CD14-positive monocyte (primary cell): ENCODE measurements around the gene RASD1. TPM values are rescaled to one million over a fixed set of nuclear protein-coding genes. Genes with fewer than 3 reads are reported as not detected.

Experiments used
- DNase-seq, 3 donors: peaks; one replicate each; pipeline ENCODE4 v3.0.0-alpha.2; 2011 to 2022
- H2AFZ ChIP-seq: 2 replicates; pipeline ENCODE4 v1.6.0; 2012; ENCODE audit warnings: mild to moderate bottlenecking, low read depth, low read length, inconsistent platforms; ENCODE audit not compliant: insufficient read depth, poor library complexity, severe bottlenecking
- H3K27ac ChIP-seq, 2 donors: 1 replicate in 1 of 2; 2 replicates in 1 of 2; pipeline ENCODE4 v1.5.1; 2012 to 2013; ENCODE audit warnings: low read length in 2 of 2, control low read depth in 1 of 2, inconsistent platforms in 1 of 2, low read depth in 1 of 2, mild to moderate bottlenecking in 1 of 2
- H3K27me3 ChIP-seq, 2 donors: one replicate each; pipeline versions ENCODE4 v1.6.0 to v1.6.1; 2011 to 2013; ENCODE audit warnings: low read length in 2 of 2; ENCODE audit not compliant: control insufficient read depth in 2 of 2, insufficient read depth in 2 of 2
- H3K36me3 ChIP-seq, 2 donors: replicated peaks in 1 of 2; 1 replicate in 1 of 2; 2 replicates in 1 of 2; pipeline versions ENCODE4 v1.5.1 to v1.6.1; 2012 to 2013; ENCODE audit warnings: low read length in 2 of 2, control low read depth in 1 of 2, inconsistent platforms in 1 of 2, mild to moderate bottlenecking in 1 of 2; ENCODE audit not compliant: insufficient read depth in 2 of 2, control insufficient read depth in 1 of 2
- H3K4me1 ChIP-seq, 2 donors: 1 replicate in 1 of 2; 2 replicates in 1 of 2; pipeline versions ENCODE4 v1.5.1 to v1.6.1; 2012 to 2013; ENCODE audit warnings: low read length in 2 of 2, control low read depth in 1 of 2, inconsistent platforms in 1 of 2, mild to moderate bottlenecking in 1 of 2, moderate library complexity in 1 of 2; ENCODE audit not compliant: insufficient read depth in 2 of 2, control insufficient read depth in 1 of 2
- H3K4me2 ChIP-seq: replicated peaks from 2 replicates; pipeline ENCODE3; 2012; ENCODE audit warnings: low read length, moderate library complexity, mild to moderate bottlenecking; ENCODE audit not compliant: poor library complexity, severe bottlenecking; ENCODE audit errors: extremely low read depth
- H3K4me3 ChIP-seq, 3 experiments: fragments of 200-600 bp in 1 of 3; sonication (generic) in 1 of 3; replicated peaks in 1 of 3; 1 replicate in 2 of 3; 2 replicates in 1 of 3; pipeline ENCODE4 v1.5.1; 2011 to 2013; ENCODE audit warnings: low read length in 3 of 3, mild to moderate bottlenecking in 3 of 3, control low read depth in 2 of 3, low read depth in 2 of 3, inconsistent platforms in 1 of 3, moderate library complexity in 1 of 3
- H3K79me2 ChIP-seq: 2 replicates; pipeline ENCODE4 v1.6.0; 2012; ENCODE audit warnings: mild to moderate bottlenecking, control low read depth, inconsistent platforms, low read length, moderate library complexity; ENCODE audit not compliant: insufficient read depth
- H3K9ac ChIP-seq: 2 replicates; pipeline ENCODE4 v1.6.0; 2017; ENCODE audit warnings: low read length, mild to moderate bottlenecking; ENCODE audit not compliant: insufficient read depth, poor library complexity, severe bottlenecking
- H3K9me3 ChIP-seq, 2 donors: replicated peaks in 1 of 2; 1 replicate in 1 of 2; 2 replicates in 1 of 2; pipeline versions ENCODE4 v1.5.1 to v1.6.1; 2012 to 2013; ENCODE audit warnings: low read length in 2 of 2, control low read depth in 1 of 2; ENCODE audit not compliant: control insufficient read depth in 1 of 2, insufficient read depth in 1 of 2
- H4K20me1 ChIP-seq: 2 replicates; pipeline ENCODE4 v1.6.0; 2012; ENCODE audit warnings: mild to moderate bottlenecking, low read length, control low read depth, moderate library complexity; ENCODE audit not compliant: insufficient read depth
- H3K27ac Mint-ChIP-seq, 7 donors: one replicate each; pipeline ENCODE4 v1.8.0; 2020; ENCODE audit warnings: mild to moderate bottlenecking in 7 of 7, mixed read lengths in 7 of 7, moderate library complexity in 6 of 7, inconsistent platforms in 2 of 7
- H3K27me3 Mint-ChIP-seq, 3 donors: one replicate each; pipeline ENCODE4 v1.8.0; 2021 to 2022; ENCODE audit warnings: low read depth in 3 of 3, mild to moderate bottlenecking in 3 of 3, mixed read lengths in 3 of 3, moderate library complexity in 3 of 3, inconsistent platforms in 1 of 3
- H3K36me3 Mint-ChIP-seq, 2 donors: one replicate each; pipeline ENCODE4 v1.8.0; 2020; ENCODE audit warnings: mixed read lengths in 2 of 2, inconsistent platforms in 1 of 2, mild to moderate bottlenecking in 1 of 2
- H3K4me1 Mint-ChIP-seq: one replicate; pipeline ENCODE4 v1.8.0; 2020; ENCODE audit warnings: mild to moderate bottlenecking, mixed read lengths
- H3K4me3 Mint-ChIP-seq, 2 donors: one replicate each; pipeline ENCODE4 v1.8.0; 2020; ENCODE audit warnings: mild to moderate bottlenecking in 2 of 2, mixed read lengths in 2 of 2, moderate library complexity in 1 of 2
- H3K9me3 Mint-ChIP-seq, 7 donors: one replicate each; pipeline ENCODE4 v1.8.0; 2020 to 2022; ENCODE audit warnings: mixed read lengths in 7 of 7, mild to moderate bottlenecking in 6 of 7, moderate library complexity in 6 of 7, inconsistent platforms in 2 of 7
- WGBS: methylation state at CpG from one replicate; pipeline ENCODE4 v1.1.5; 2013; ENCODE audit warnings: missing lambda C conversion rate; ENCODE audit not compliant: insufficient coverage; 5-methylcytosine and 5-hydroxymethylcytosine counted together
- intact Hi-C, 2 donors: fragments of 100-400 bp; cut with micrococcal nuclease; formaldehyde crosslinking; loops; one replicate each; pipeline versions ENCODE4 v1.15.0 to v1.15.1; 2023
- polyA plus RNA-seq, 3 donors: library from polyadenylated mRNA; depleted of rRNA in 1 of 3; unstranded in 2 of 3; stranded (reverse) in 1 of 3; fragments of 300-500 nt in 2 of 3; fragments of >200 nt in 1 of 3; fragmentation: Illumina TruSeq in 2 of 3; gene quantifications; 1 replicate in 2 of 3; 2 replicates in 1 of 3; pipeline ENCODE4 v1.2.3, GENCODE V29; 2012 to 2021
- TF ChIP-seq, protein P1 (sequence below): fragments of 200-600 bp; IDR thresholded peaks from one replicate; pipeline ENCODE4 v1.8.0; 2022; ENCODE audit warnings: antibody characterized with exemption, mild to moderate bottlenecking

Gene RASD1
- polyA plus RNA-seq, 3 donors: 0.88 to 12.4 (median 1.3) TPM

GRCh38 chr17:17468217-17469010 lies 27.8 kb downstream of the RASD1 start:
- TF ChIP-seq, protein P1, sequence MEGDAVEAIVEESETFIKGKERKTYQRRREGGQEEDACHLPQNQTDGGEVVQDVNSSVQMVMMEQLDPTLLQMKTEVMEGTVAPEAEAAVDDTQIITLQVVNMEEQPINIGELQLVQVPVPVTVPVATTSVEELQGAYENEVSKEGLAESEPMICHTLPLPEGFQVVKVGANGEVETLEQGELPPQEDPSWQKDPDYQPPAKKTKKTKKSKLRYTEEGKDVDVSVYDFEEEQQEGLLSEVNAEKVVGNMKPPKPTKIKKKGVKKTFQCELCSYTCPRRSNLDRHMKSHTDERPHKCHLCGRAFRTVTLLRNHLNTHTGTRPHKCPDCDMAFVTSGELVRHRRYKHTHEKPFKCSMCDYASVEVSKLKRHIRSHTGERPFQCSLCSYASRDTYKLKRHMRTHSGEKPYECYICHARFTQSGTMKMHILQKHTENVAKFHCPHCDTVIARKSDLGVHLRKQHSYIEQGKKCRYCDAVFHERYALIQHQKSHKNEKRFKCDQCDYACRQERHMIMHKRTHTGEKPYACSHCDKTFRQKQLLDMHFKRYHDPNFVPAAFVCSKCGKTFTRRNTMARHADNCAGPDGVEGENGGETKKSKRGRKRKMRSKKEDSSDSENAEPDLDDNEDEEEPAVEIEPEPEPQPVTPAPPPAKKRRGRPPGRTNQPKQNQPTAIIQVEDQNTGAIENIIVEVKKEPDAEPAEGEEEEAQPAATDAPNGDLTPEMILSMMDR: no peak
- intact Hi-C loops: no loop called here
- Mint-ChIP-seq H3K36me3 (no peaks in the 10 kb centered on the region), H3K27ac (no peak overlapping the region), H3K9me3 (peaks cover 0 to 2% (median 0%) of the 10 kb centered on the region in 7 donors), H3K27me3 (peaks cover 6 to 10% (median 6%) of the 10 kb centered on the region in 3 donors), H3K4me1 (no peaks in the 10 kb centered on the region), H3K4me3 (no peak overlapping the region)
- H3K9me3 ChIP-seq: no peaks in the 10 kb centered on the region
- H2AFZ ChIP-seq: no peak overlapping the region
- no peaks in the 10 kb centered on the region for H3K4me1 ChIP-seq
- H3K36me3 ChIP-seq: no peaks in the 10 kb centered on the region
- WGBS: 100% methylated on average over 4 of the region's 5 CpGs
- H3K27me3 ChIP-seq: no peaks in the 10 kb centered on the region
- no peak overlapping the region for H3K27ac ChIP-seq
- H3K4me3 ChIP-seq: no peak overlapping the region
- H3K4me2 ChIP-seq: no peak overlapping the region
- H3K79me2 ChIP-seq: no peaks in the 10 kb centered on the region
- no peak for DNase-seq
- no peak overlapping the region for H3K9ac ChIP-seq
- H4K20me1 ChIP-seq: no peaks in the 10 kb centered on the region

- Mint-ChIP-seq H3K4me1 (no peaks in the 10 kb centered on the region), H3K4me3 (no peak overlapping the region), H3K9me3 (peaks cover 0 to 2% (median 0%) of the 10 kb centered on the region in 7 donors), H3K27ac (no peak overlapping the region), H3K36me3 (no peaks in the 10 kb centered on the region), H3K27me3 (peaks cover 6 to 10% (median 8%) of the 10 kb centered on the region in 3 donors)
- TF ChIP-seq, protein P1: no peak
- WGBS: 83% methylated on average over 4 of the region's 5 CpGs
- Histone ChIP-seq H3K4me3 (no peak overlapping the region), H2AFZ (no peak overlapping the region), H3K4me2 (no peak overlapping the region), H3K27me3 (no peaks in the 10 kb centered on the region), H3K4me1 (no peaks in the 10 kb centered on the region), H4K20me1 (no peaks in the 10 kb centered on the region), H3K79me2 (no peaks in the 10 kb centered on the region), H3K27ac (no peak overlapping the region), H3K9me3 (no peaks in the 10 kb centered on the region), H3K36me3 (no peaks in the 10 kb centered on the region), H3K9ac (no peak overlapping the region)
- intact Hi-C loops: no loop called here
- DNase-seq: no peak
Measured at GRCh38 chr17:17467720-17468119, 28.5 kb downstream of the RASD1 start.
